ENCODE measurements around the gene SCAPER. TPM values are rescaled to one million over a fixed set of nuclear protein-coding genes. Genes with fewer than 3 reads are reported as not detected.
A peak's percentile ranks its signal among the peaks of the same experiment; 100 is the strongest.

SCAPER gene
- total and polyA plus RNA-seq, 10 of the 15 experiments (the other 5 are each of a cell fraction or from before 2014, with no cell fraction given) = 1.0 to 7.7 (median 3.9) TPM

- peak overlapping the region; percentile 62; the same call in 1 of the 2 replicates for H3K4me3 ChIP-seq
- POLR2A ChIA-PET = no interaction called here
- TF ChIP-seq HCFC1 (IDR thresholded peaks at IDR 0.05; ENCODE audit: low read length) (no peak), BMI1 (IDR thresholded peaks at IDR 0.05; ENCODE audit: borderline replicate concordance) (peak; percentile 84), FOXM1 (IDR thresholded peaks at IDR 0.05; ENCODE audit: low read depth, low read length) (no peak), MYC (IDR thresholded peaks at IDR 0.05; ENCODE audit: insufficient read depth, insufficient read length, insufficient replicate concordance, low read length, severe bottlenecking) (no peak), ZBED1 (IDR thresholded peaks at IDR 0.05; ENCODE audit: borderline replicate concordance) (no peak), CEBPB (IDR thresholded peaks at IDR 0.05; ENCODE audit: borderline replicate concordance in 1 of 2, low read depth in 2 of 2, low read length in 2 of 2) (no peak), IKZF2 (IDR thresholded peaks at IDR 0.05) (no peak; a peak in 1 of 4 replicates), SRF (IDR thresholded peaks at IDR 0.05; ENCODE audit: low read depth in 2 of 2, low read length in 2 of 2) (no peak), BHLHE40 (IDR thresholded peaks at IDR 0.05; ENCODE audit: borderline replicate concordance in 1 of 2, low read depth in 2 of 2, low read length in 1 of 2) (no peak)
- TF ChIP-seq, protein P1, sequence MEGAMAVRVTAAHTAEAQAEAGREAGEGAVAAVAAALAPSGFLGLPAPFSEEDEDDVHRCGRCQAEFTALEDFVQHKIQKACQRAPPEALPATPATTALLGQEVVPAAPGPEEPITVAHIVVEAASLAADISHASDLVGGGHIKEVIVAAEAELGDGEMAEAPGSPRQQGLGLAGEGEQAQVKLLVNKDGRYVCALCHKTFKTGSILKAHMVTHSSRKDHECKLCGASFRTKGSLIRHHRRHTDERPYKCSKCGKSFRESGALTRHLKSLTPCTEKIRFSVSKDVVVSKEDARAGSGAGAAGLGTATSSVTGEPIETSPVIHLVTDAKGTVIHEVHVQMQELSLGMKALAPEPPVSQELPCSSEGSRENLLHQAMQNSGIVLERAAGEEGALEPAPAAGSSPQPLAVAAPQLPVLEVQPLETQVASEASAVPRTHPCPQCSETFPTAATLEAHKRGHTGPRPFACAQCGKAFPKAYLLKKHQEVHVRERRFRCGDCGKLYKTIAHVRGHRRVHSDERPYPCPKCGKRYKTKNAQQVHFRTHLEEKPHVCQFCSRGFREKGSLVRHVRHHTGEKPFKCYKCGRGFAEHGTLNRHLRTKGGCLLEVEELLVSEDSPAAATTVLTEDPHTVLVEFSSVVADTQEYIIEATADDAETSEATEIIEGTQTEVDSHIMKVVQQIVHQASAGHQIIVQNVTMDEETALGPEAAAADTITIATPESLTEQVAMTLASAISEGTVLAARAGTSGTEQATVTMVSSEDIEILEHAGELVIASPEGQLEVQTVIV (IDR thresholded peaks at IDR 0.05; ENCODE audit: borderline replicate concordance, partially characterized antibody) = no peak
- TF ChIP-seq, protein P2, sequence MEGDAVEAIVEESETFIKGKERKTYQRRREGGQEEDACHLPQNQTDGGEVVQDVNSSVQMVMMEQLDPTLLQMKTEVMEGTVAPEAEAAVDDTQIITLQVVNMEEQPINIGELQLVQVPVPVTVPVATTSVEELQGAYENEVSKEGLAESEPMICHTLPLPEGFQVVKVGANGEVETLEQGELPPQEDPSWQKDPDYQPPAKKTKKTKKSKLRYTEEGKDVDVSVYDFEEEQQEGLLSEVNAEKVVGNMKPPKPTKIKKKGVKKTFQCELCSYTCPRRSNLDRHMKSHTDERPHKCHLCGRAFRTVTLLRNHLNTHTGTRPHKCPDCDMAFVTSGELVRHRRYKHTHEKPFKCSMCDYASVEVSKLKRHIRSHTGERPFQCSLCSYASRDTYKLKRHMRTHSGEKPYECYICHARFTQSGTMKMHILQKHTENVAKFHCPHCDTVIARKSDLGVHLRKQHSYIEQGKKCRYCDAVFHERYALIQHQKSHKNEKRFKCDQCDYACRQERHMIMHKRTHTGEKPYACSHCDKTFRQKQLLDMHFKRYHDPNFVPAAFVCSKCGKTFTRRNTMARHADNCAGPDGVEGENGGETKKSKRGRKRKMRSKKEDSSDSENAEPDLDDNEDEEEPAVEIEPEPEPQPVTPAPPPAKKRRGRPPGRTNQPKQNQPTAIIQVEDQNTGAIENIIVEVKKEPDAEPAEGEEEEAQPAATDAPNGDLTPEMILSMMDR (IDR thresholded peaks at IDR 0.05 in 2 of 3, conservative IDR thresholded peaks at IDR 0.05 in 1 of 3; ENCODE audit: control insufficient read depth in 2 of 3, extremely low read depth in 1 of 3, insufficient read depth in 1 of 3, low read depth in 3 of 3, low read length in 3 of 3) = 0 out of 6 replicates have a peak, but pooled peaks of 1 of the 3 experiments have one; percentile 4
- TF ChIP-seq, protein P3, sequence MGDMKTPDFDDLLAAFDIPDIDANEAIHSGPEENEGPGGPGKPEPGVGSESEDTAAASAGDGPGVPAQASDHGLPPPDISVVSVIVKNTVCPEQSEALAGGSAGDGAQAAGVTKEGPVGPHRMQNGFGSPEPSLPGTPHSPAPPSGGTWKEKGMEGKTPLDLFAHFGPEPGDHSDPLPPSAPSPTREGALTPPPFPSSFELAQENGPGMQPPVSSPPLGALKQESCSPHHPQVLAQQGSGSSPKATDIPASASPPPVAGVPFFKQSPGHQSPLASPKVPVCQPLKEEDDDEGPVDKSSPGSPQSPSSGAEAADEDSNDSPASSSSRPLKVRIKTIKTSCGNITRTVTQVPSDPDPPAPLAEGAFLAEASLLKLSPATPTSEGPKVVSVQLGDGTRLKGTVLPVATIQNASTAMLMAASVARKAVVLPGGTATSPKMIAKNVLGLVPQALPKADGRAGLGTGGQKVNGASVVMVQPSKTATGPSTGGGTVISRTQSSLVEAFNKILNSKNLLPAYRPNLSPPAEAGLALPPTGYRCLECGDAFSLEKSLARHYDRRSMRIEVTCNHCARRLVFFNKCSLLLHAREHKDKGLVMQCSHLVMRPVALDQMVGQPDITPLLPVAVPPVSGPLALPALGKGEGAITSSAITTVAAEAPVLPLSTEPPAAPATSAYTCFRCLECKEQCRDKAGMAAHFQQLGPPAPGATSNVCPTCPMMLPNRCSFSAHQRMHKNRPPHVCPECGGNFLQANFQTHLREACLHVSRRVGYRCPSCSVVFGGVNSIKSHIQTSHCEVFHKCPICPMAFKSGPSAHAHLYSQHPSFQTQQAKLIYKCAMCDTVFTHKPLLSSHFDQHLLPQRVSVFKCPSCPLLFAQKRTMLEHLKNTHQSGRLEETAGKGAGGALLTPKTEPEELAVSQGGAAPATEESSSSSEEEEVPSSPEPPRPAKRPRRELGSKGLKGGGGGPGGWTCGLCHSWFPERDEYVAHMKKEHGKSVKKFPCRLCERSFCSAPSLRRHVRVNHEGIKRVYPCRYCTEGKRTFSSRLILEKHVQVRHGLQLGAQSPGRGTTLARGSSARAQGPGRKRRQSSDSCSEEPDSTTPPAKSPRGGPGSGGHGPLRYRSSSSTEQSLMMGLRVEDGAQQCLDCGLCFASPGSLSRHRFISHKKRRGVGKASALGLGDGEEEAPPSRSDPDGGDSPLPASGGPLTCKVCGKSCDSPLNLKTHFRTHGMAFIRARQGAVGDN (IDR thresholded peaks at IDR 0.05) = no peak
These were observed 568.0 kb downstream of the SCAPER start for GRCh38 chr15:76337059-76337695.

More at GRCh38 chr15:76337059-76337695, 568.0 kb downstream of the SCAPER start:
- Histone ChIP-seq H3K4me2 (ENCODE audit: control insufficient read depth, insufficient read depth) (peak overlapping the region; percentile 91), H3K27ac (ENCODE audit: control insufficient read depth, insufficient read depth) (no peak overlapping the region), H3K79me2 (ENCODE audit: control insufficient read depth, insufficient read depth, low read length) (no peaks in the 10 kb centered on the region; the same call in 1 of the 2 replicates), H3K9me3 (replicated peaks; ENCODE audit: control insufficient read depth, insufficient read depth, low read length) (no peaks in the 10 kb centered on the region; the same call in 1 of the 3 replicates), H3K36me3 (ENCODE audit: control insufficient read depth in 2 of 2, insufficient read depth in 2 of 2, low read length in 1 of 2) (no peaks in the 10 kb centered on the region), H3K27me3 (replicated peaks in 1 of 2; ENCODE audit: control insufficient read depth in 2 of 2, insufficient read depth in 2 of 2, low read length in 1 of 2) (peaks cover 18 to 27% of the 10 kb centered on the region in 2 experiments), H3K4me1 (ENCODE audit: control insufficient read depth, insufficient read depth, low read length) (peaks cover 29% of the 10 kb centered on the region), H2AFZ (ENCODE audit: control insufficient read depth, low read depth, low read length) (peak overlapping the region; percentile 31), H3K9ac (ENCODE audit: control insufficient read depth, insufficient read depth, low read length) (peak overlapping the region; percentile 35), H4K20me1 (ENCODE audit: control insufficient read depth, insufficient read depth) (no peaks in the 10 kb centered on the region)
- RAD21 ChIA-PET (ENCODE audit: unreplicated experiment) = interaction anchor here (0.5 to 0.6 kb wide), 3 partner anchors 26 to 637 kb away, joined by 3 read pairs; no protein-coding TSS in a partner anchor
- no peak for ATAC-seq
- in situ Hi-C loops (cut with MboI) (no loop called here), intact Hi-C loops (cut with micrococcal nuclease; ENCODE audit: unreplicated experiment) (loop anchor here (5.0 kb wide), 1 partner anchor 145 kb away; no protein-coding TSS in a partner anchor)
- WGBS (ENCODE audit: insufficient coverage, insufficient replicate concordance, low lambda C conversion rate, missing lambda C conversion rate) = 5% methylated on average over 25 of the region's 25 CpGs
- CTCF ChIA-PET = no interaction called here
- FAIRE-seq = no peak
- no peak for DNase-seq (ENCODE audit: low read depth, low spot score)
- BruUV-seq (replicated peaks) = no TSS peak
- SMC1A ChIA-PET (ENCODE audit: uncharacterized antibody, unreplicated experiment) = interaction anchor here (0.6 kb wide), 1 partner anchor 1638 kb away, joined by 3 read pairs; no protein-coding TSS in a partner anchor

Measured in GM12878 (cell line).